IMR-90 (cell line): ENCODE data around the gene RPP30. TPM values are rescaled to one million over a fixed set of nuclear protein-coding genes. Genes with fewer than 3 reads are reported as not detected.

Experiments
- ATAC-seq: fragments of 200-7000 bp; cut with Tn5 transposase; 2 replicates; pipeline ENCODE4 v1.9.1; 2020; ENCODE audit warnings: low read depth, mild to moderate bottlenecking, moderate library complexity
- BruUV-seq: library from RNA; stranded (reverse); fragments of 400-500 nt; replicated peaks from 2 replicates; lab custom pipeline; 2021; lab: Mats Ljungman, UMichigan
- CTCF ChIA-PET: fragments of 300-600 bp; formaldehyde crosslinking; extraction: SDS; loops from one replicate; lab custom pipeline; 2021; ENCODE audit warnings: antibody characterized with exemption; lab: Yijun Ruan, JAX
- POLR2A ChIA-PET: fragments of 300-600 bp; sonication (Branson Sonifier 250); formaldehyde crosslinking; loops from one replicate; lab custom pipeline; 2022; ENCODE audit warnings: antibody characterized with exemption; ENCODE audit not compliant: unreplicated experiment; lab: Charles Lee
- DNase-seq: peaks from one replicate; pipeline ENCODE4 v3.0.0; 2013
- H2AFZ ChIP-seq: replicated peaks from 2 replicates; pipeline ENCODE3; 2013; ENCODE audit warnings: low read length, mild to moderate bottlenecking; ENCODE audit not compliant: poor library complexity
- H2AK5ac ChIP-seq: 2 replicates; pipeline ENCODE4 v1.6.1; 2013; ENCODE audit warnings: low read depth, low read length, inconsistent platforms
- H2AK9ac ChIP-seq: replicated peaks from 2 replicates; pipeline ENCODE3; 2013; ENCODE audit warnings: mild to moderate bottlenecking, low read depth, low read length, moderate library complexity; ENCODE audit not compliant: poor library complexity
- H2BK120ac ChIP-seq: 2 replicates; pipeline ENCODE4 v1.6.1; 2013; ENCODE audit warnings: low read depth, low read length, inconsistent platforms
- H2BK15ac ChIP-seq: 3 replicates; pipeline ENCODE4 v1.6.1; 2013; ENCODE audit warnings: low read depth, low read length, inconsistent platforms
- H2BK20ac ChIP-seq: 2 replicates; pipeline ENCODE4 v1.6.1; 2013; ENCODE audit warnings: low read depth, mild to moderate bottlenecking, inconsistent platforms, low read length, moderate library complexity
- H2BK5ac ChIP-seq: 2 replicates; pipeline ENCODE4 v1.6.1; 2013; ENCODE audit warnings: mild to moderate bottlenecking, low read depth, low read length, inconsistent platforms; ENCODE audit not compliant: poor library complexity, severe bottlenecking
- H3K14ac ChIP-seq: replicated peaks from 2 replicates; pipeline ENCODE4 v1.6.1; 2013; ENCODE audit warnings: low read depth, low read length, inconsistent platforms
- H3K18ac ChIP-seq: 2 replicates; pipeline ENCODE4 v1.6.1; 2013; ENCODE audit warnings: low read depth, low read length, control low read depth
- H3K23ac ChIP-seq: 2 replicates; pipeline ENCODE4 v1.6.1; 2013; ENCODE audit warnings: low read depth, low read length, inconsistent platforms
- H3K27ac ChIP-seq: 2 replicates; pipeline ENCODE4 v1.5.1; 2013; ENCODE audit warnings: mild to moderate bottlenecking, control low read depth, low read length; ENCODE audit not compliant: insufficient read depth
- H3K27me3 ChIP-seq: 2 replicates; pipeline ENCODE4 v1.6.1; 2013; ENCODE audit warnings: low read length; ENCODE audit not compliant: control insufficient read depth, insufficient read depth
- H3K36me3 ChIP-seq: 2 replicates; pipeline ENCODE4 v1.6.1; 2013; ENCODE audit warnings: low read length, mixed read lengths; ENCODE audit not compliant: control insufficient read depth, insufficient read depth
- H3K4ac ChIP-seq: 2 replicates; pipeline ENCODE4 v1.6.1; 2013; ENCODE audit warnings: low read depth, low read length, inconsistent platforms
- H3K4me1 ChIP-seq: 2 replicates; pipeline ENCODE4 v1.6.1; 2013; ENCODE audit warnings: low read length, mixed read lengths; ENCODE audit not compliant: control insufficient read depth, insufficient read depth
- H3K4me2 ChIP-seq: 2 replicates; pipeline ENCODE4 v1.6.1; 2013; ENCODE audit warnings: low read depth, mild to moderate bottlenecking, control low read depth, low read length, moderate library complexity
- H3K4me3 ChIP-seq: 2 replicates; pipeline ENCODE4 v1.5.1; 2013; ENCODE audit warnings: low read depth, mild to moderate bottlenecking, control low read depth, low read length, moderate library complexity; ENCODE audit not compliant: insufficient read depth
- H3K56ac ChIP-seq: 2 replicates; pipeline ENCODE4 v1.6.1; 2013; ENCODE audit warnings: low read length, inconsistent platforms; ENCODE audit not compliant: insufficient read depth; ENCODE audit errors: extremely low read depth
- H3K79me1 ChIP-seq, 2 experiments: 2 replicates each; pipeline ENCODE4 v1.6.1; 2013; ENCODE audit warnings: low read length in 2 of 2, inconsistent platforms in 1 of 2, low read depth in 1 of 2
- H3K9ac ChIP-seq: 2 replicates; pipeline ENCODE4 v1.6.1; 2013; ENCODE audit warnings: low read depth, low read length, control low read depth
- H3K9me1 ChIP-seq: 2 replicates; pipeline ENCODE4 v1.6.1; 2013; ENCODE audit warnings: low read length, inconsistent platforms; ENCODE audit not compliant: insufficient read depth
- H3K9me3 ChIP-seq: 2 replicates; pipeline ENCODE4 v1.6.1; 2013; ENCODE audit warnings: low read length; ENCODE audit not compliant: control insufficient read depth, insufficient read depth
- H4K20me1 ChIP-seq: 2 replicates; pipeline ENCODE4 v1.6.1; 2013; ENCODE audit warnings: low read length, inconsistent platforms; ENCODE audit not compliant: insufficient read depth
- H4K5ac ChIP-seq: 2 replicates; pipeline ENCODE4 v1.6.1; 2013; ENCODE audit warnings: mild to moderate bottlenecking, low read depth, low read length, control low read depth
- H4K8ac ChIP-seq, 2 experiments: 2 replicates each; pipeline ENCODE4 v1.6.1; 2013; ENCODE audit warnings: low read depth in 2 of 2, low read length in 2 of 2, control low read depth in 1 of 2, inconsistent platforms in 1 of 2
- H4K91ac ChIP-seq: 2 replicates; pipeline ENCODE4 v1.6.1; 2013; ENCODE audit warnings: low read depth, low read length, inconsistent platforms; ENCODE audit not compliant: insufficient read depth
- BHLHE40 ChIP-seq: fragments of 150-350 bp; IDR thresholded peaks from 2 replicates; pipeline ENCODE4 v1.6.1; 2016; ENCODE audit warnings: mild to moderate bottlenecking, low read depth, low read length
- CEBPB ChIP-seq: IDR thresholded peaks from 2 replicates; pipeline ENCODE4 v1.6.1; 2012; ENCODE audit warnings: low read depth, low read length, improper control_type of control experiment
- FOS ChIP-seq: fragments of 150-350 bp; IDR thresholded peaks from 2 replicates; pipeline ENCODE4 v1.6.1; 2016; ENCODE audit warnings: low read depth, low read length
- NFE2L2 ChIP-seq: fragments of 150-350 bp; IDR thresholded peaks from 2 replicates; pipeline ENCODE4 v1.6.1; 2016; ENCODE audit warnings: low read depth, mild to moderate bottlenecking, low read length
- POLR2A ChIP-seq: IDR thresholded peaks from 2 replicates; pipeline ENCODE4 v1.6.1; 2012; ENCODE audit warnings: mild to moderate bottlenecking, low read depth, low read length
- RAD21 ChIP-seq: IDR thresholded peaks from 2 replicates; pipeline ENCODE4 v1.6.1; 2012; ENCODE audit warnings: low read length, improper control_type of control experiment
- RCOR1 ChIP-seq: IDR thresholded peaks from 2 replicates; pipeline ENCODE4 v1.6.1; 2012; ENCODE audit warnings: mild to moderate bottlenecking, low read length, improper control_type of control experiment; ENCODE audit not compliant: insufficient replicate concordance
- RFX5 ChIP-seq: IDR thresholded peaks from 2 replicates; pipeline ENCODE4 v1.8.0; 2012; ENCODE audit warnings: low read depth, mild to moderate bottlenecking, low read length, moderate library complexity
- SMC3 ChIP-seq: fragments of 150-350 bp; IDR thresholded peaks from 2 replicates; pipeline ENCODE4 v1.6.1; 2016; ENCODE audit warnings: low read depth, mild to moderate bottlenecking, antibody characterized with exemption, low read length, moderate library complexity
- WGBS, 2 experiments: methylation state at CpG; one replicate each; pipeline versions ENCODE4 v1.1.5 to v1.1.7; 2013; ENCODE audit warnings: missing lambda C conversion rate in 2 of 2; ENCODE audit not compliant: insufficient read length in 1 of 2; ENCODE audit errors: extremely low coverage in 2 of 2; 5-methylcytosine and 5-hydroxymethylcytosine counted together
- dilution Hi-C: fragments of 300-500 bp; cut with HindIII; formaldehyde crosslinking; loops from one replicate; pipeline ENCODE4 v1.14.3; 2018; ENCODE audit warnings: low sequenced_read_pairs; ENCODE audit not compliant: unreplicated experiment
- in situ Hi-C: fragments of 300-500 bp; cut with MboI; formaldehyde crosslinking; loops from 3 replicates; pipeline ENCODE4 v1.14.3; 2019; ENCODE audit warnings: low sequenced_read_pairs, inconsistent platforms, mixed read lengths
- intact Hi-C: fragments of 100-400 bp; cut with micrococcal nuclease; formaldehyde crosslinking; loops from 2 replicates; pipeline ENCODE4 v1.10.0; 2022
- polyA plus RNA-seq, 3 experiments: library from polyadenylated mRNA; depleted of rRNA; stranded (reverse); fragments of >200 nt; gene quantifications; 2 replicates each; pipeline ENCODE4 v1.2.3, GENCODE V29; 2012; ENCODE audit warnings: low replicate concordance in 1 of 3
- total RNA-seq: library from RNA; depleted of rRNA; stranded (reverse); fragments of >200 nt; gene quantifications from 2 replicates; pipeline ENCODE4 v1.2.3, GENCODE V29; 2012

RPP30 gene
- total and polyA plus RNA-seq, 2 of the 4 experiments (the other 2 are of a cell fraction), result 27.6 to 45.2 TPM

DNA sequence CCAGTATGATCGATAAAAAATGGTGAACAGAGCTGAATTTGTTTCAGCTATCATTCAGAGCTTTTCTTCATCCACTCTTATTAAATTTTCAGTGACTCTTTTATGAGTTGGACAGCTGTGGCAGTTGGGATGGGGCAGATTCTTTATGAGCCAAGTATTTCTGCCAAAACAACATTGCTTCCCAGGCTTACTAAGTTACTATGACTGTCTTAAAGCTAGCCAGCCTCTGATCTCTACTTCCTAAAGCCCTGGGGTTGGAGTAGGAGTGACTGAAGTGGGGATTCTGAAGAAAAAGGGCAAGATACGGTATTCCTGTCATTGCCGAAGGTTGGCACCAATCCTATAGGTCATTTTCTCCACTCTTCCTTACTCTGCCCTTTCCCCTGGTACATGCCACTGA lies 12.7 kb downstream of the RPP30 start:
- H3K4me1 ChIP-seq, result peaks cover 13% of the 10 kb centered on the region
- peak overlapping the region; percentile 91 for H2BK120ac ChIP-seq
- WGBS, 2 experiments, result no CpG with 5 or more reads among the region's 3 CpGs
- H2BK5ac ChIP-seq, result peak overlapping the region; percentile 91
- H3K9ac ChIP-seq, result peak overlapping the region; percentile 52; the same call in 1 of the 2 replicates
- DNase-seq (peak; percentile 41), ATAC-seq (peak; percentile 33)
- peak overlapping the region; percentile 84 for H4K91ac ChIP-seq
- peak overlapping the region; percentile 92 for H3K4ac ChIP-seq
- no peak overlapping the region for H2AFZ ChIP-seq
- H4K20me1 ChIP-seq, result no peaks in the 10 kb centered on the region
- peak overlapping the region; percentile 87; the same call in 1 of the 3 replicates for H2BK15ac ChIP-seq
- dilution Hi-C loops, result loop anchor here (25.0 kb wide), 1 partner anchor 378 kb away; no protein-coding TSS in a partner anchor
- peak overlapping the region; percentile 79 to 94; a peak in 3 of 4 replicates for H4K8ac ChIP-seq
- peaks cover 6 to 14% of the 10 kb centered on the region in 2 experiments; a peak in 3 of 4 replicates for H3K79me1 ChIP-seq
- H3K23ac ChIP-seq, result peak overlapping the region; percentile 93
- ChIA-PET POLR2A (no interaction called here), CTCF (interaction anchor here (1.7 kb wide), 1 partner anchor 27 kb away, joined by 6 read pairs; no protein-coding TSS in a partner anchor)
- H2AK9ac ChIP-seq, result peak overlapping the region; percentile 46
- intact Hi-C loops, result loop anchor here (5.0 to 10.0 kb wide), 4 partner anchors 280 to 1028 kb away; partner anchors contain the start of gene PPP1R3C
- H2BK20ac ChIP-seq, result peak overlapping the region; percentile 95
- peak overlapping the region; percentile 81 for H3K4me2 ChIP-seq
- no peak overlapping the region for H3K4me3 ChIP-seq
- no TSS peak for BruUV-seq
- H3K9me3 ChIP-seq, result no peaks in the 10 kb centered on the region
- H3K36me3 ChIP-seq, result peaks cover 9% of the 10 kb centered on the region
- no peak for TF ChIP-seq SMC3
- TF ChIP-seq FOS, result no peak
- TF ChIP-seq BHLHE40, result no peak
- TF ChIP-seq RAD21, result no peak
- TF ChIP-seq RFX5, result no peak
- no peak for TF ChIP-seq RCOR1
- TF ChIP-seq NFE2L2, result no peak
- TF ChIP-seq POLR2A, result no peak
- TF ChIP-seq CEBPB, result no peak
- H3K9me1 ChIP-seq, result peaks cover 3% of the 10 kb centered on the region; the same call in 1 of the 2 replicates
- H3K27ac ChIP-seq, result peak overlapping the region; percentile 98
- no peaks in the 10 kb centered on the region for H3K27me3 ChIP-seq
- peak overlapping the region; percentile 66 for H3K14ac ChIP-seq
- in situ Hi-C loops, result no loop called here
- H3K18ac ChIP-seq, result peak overlapping the region; percentile 96
- peak overlapping the region; percentile 81 for H2AK5ac ChIP-seq
- peak overlapping the region; percentile 96 for H4K5ac ChIP-seq
- H3K56ac ChIP-seq, result peak overlapping the region; percentile 61; the same call in 1 of the 2 replicates
